WTC11 (cell line): ENCODE data around the gene FKBP14. TPM values are rescaled to one million over a fixed set of nuclear protein-coding genes. Genes with fewer than 3 reads are reported as not detected.

Experiments
- ATAC-seq: fragments of 200-7000 bp; cut with Tn5 transposase; 2 replicates; pipeline ENCODE4 v1.10.0; 2021; ENCODE audit warnings: mild to moderate bottlenecking, moderate library complexity
- CTCF ChIA-PET: fragments of 300-600 bp; sonication (Branson Sonifier 250); formaldehyde crosslinking; loops from one replicate; lab custom pipeline; 2021; ENCODE audit warnings: antibody characterized with exemption; lab: Charles Lee
- POLR2A ChIA-PET: fragments of 350-600 bp; sonication (Branson Sonifier 250); formaldehyde crosslinking; loops from one replicate; lab custom pipeline; 2021; ENCODE audit warnings: antibody characterized with exemption; lab: Charles Lee
- DNase-seq: peaks from one replicate; pipeline ENCODE4 v3.0.0; 2021; ENCODE audit warnings: low spot score
- H3K27ac Mint-ChIP-seq: 2 replicates; pipeline ENCODE4 v1.8.0; 2021; ENCODE audit warnings: mixed read lengths
- H3K27me3 Mint-ChIP-seq: 2 replicates; pipeline ENCODE4 v1.8.0; 2021; ENCODE audit warnings: low read depth, mild to moderate bottlenecking, moderate library complexity, mixed read lengths
- H3K36me3 Mint-ChIP-seq: 2 replicates; pipeline ENCODE4 v1.8.0; 2021; ENCODE audit warnings: mixed read lengths
- H3K4me1 Mint-ChIP-seq: 2 replicates; pipeline ENCODE4 v1.8.0; 2022; ENCODE audit warnings: mixed read lengths
- H3K4me3 Mint-ChIP-seq: 2 replicates; pipeline ENCODE4 v1.8.0; 2021; ENCODE audit warnings: mild to moderate bottlenecking, moderate library complexity, mixed read lengths
- H3K9me3 Mint-ChIP-seq: 2 replicates; pipeline ENCODE4 v1.8.0; 2021; ENCODE audit warnings: mixed read lengths
- CREB1 ChIP-seq: sonication (generic); formaldehyde crosslinking; IDR thresholded peaks from 2 replicates; pipeline ENCODE4 v1.8.0; 2023; ENCODE audit warnings: mild to moderate bottlenecking, missing genetic modification reagents
- GTF2I ChIP-seq: fragments of 250-450 bp; sonication (Bioruptor Pico); conservative IDR thresholded peaks from 2 replicates; pipeline ENCODE4 v1.4.0; 2021; ENCODE audit warnings: mild to moderate bottlenecking
- KAT7 ChIP-seq: sonication (generic); formaldehyde crosslinking; IDR thresholded peaks from 2 replicates; pipeline ENCODE4 v1.8.1; 2023; ENCODE audit warnings: missing genetic modification reagents, mild to moderate bottlenecking, borderline replicate concordance
- MXD4 ChIP-seq: fragments of 250-450 bp; sonication (Bioruptor Pico); IDR thresholded peaks from 2 replicates; pipeline ENCODE4 v1.8.0; 2021; ENCODE audit warnings: mild to moderate bottlenecking, moderate library complexity, borderline replicate concordance
- NR3C1 ChIP-seq: sonication (generic); formaldehyde crosslinking; conservative IDR thresholded peaks from 2 replicates; pipeline ENCODE4 v1.8.1; 2023; ENCODE audit warnings: low read depth, mild to moderate bottlenecking, missing genetic modification reagents
- RELA ChIP-seq: sonication (generic); formaldehyde crosslinking; IDR thresholded peaks from 2 replicates; pipeline ENCODE4 v1.8.1; 2022; ENCODE audit warnings: missing genetic modification reagents, mild to moderate bottlenecking, borderline replicate concordance
- SMAD4 ChIP-seq: sonication (generic); formaldehyde crosslinking; IDR thresholded peaks from 2 replicates; pipeline ENCODE4 v1.8.0; 2022; ENCODE audit warnings: mild to moderate bottlenecking, missing genetic modification reagents
- SOX15 ChIP-seq: fragments of 250-450 bp; sonication (Bioruptor Pico); IDR thresholded peaks from 2 replicates; pipeline ENCODE4 v1.9.0; 2021; ENCODE audit warnings: mild to moderate bottlenecking
- SP1 ChIP-seq: sonication (generic); formaldehyde crosslinking; conservative IDR thresholded peaks from 2 replicates; pipeline ENCODE4 v1.8.1; 2022; ENCODE audit warnings: missing genetic modification reagents
- TEAD4 ChIP-seq: sonication (generic); formaldehyde crosslinking; IDR thresholded peaks from 2 replicates; pipeline ENCODE4 v1.8.0; 2022; ENCODE audit warnings: mild to moderate bottlenecking, missing genetic modification reagents
- TP53 ChIP-seq: sonication (generic); formaldehyde crosslinking; IDR thresholded peaks from 2 replicates; pipeline ENCODE4 v1.8.1; 2023; ENCODE audit warnings: mild to moderate bottlenecking, missing genetic modification reagents
- ZNF121 ChIP-seq: sonication (generic); formaldehyde crosslinking; IDR thresholded peaks from 2 replicates; pipeline ENCODE4 v1.8.0; 2023; ENCODE audit warnings: missing genetic modification reagents
- ZNF317 ChIP-seq: sonication (generic); formaldehyde crosslinking; IDR thresholded peaks from 2 replicates; pipeline ENCODE4 v1.8.1; 2023; ENCODE audit warnings: low read depth, mild to moderate bottlenecking, moderate library complexity, missing genetic modification reagents, borderline replicate concordance
- ZNF671 ChIP-seq: fragments of 250-450 bp; sonication (Bioruptor Pico); IDR thresholded peaks from 2 replicates; pipeline ENCODE4 v1.8.0; 2021; ENCODE audit warnings: mild to moderate bottlenecking
- total RNA-seq: library from RNA; stranded (reverse); gene quantifications from 3 replicates; pipeline ENCODE4 v1.2.3, GENCODE V29; 2021
- TF ChIP-seq, protein P1 (sequence below): sonication (generic); formaldehyde crosslinking; IDR thresholded peaks from 2 replicates; pipeline ENCODE4 v1.8.1; 2023; ENCODE audit warnings: mild to moderate bottlenecking, missing genetic modification reagents, moderate library complexity
- TF ChIP-seq, protein P2 (sequence below): sonication (generic); formaldehyde crosslinking; IDR thresholded peaks from 2 replicates; pipeline ENCODE4 v1.8.1; 2023; ENCODE audit warnings: mild to moderate bottlenecking, missing genetic modification reagents
- TF ChIP-seq, protein P3 (sequence below): sonication (generic); formaldehyde crosslinking; IDR thresholded peaks from 2 replicates; pipeline ENCODE4 v1.8.1; 2023; ENCODE audit warnings: mild to moderate bottlenecking, missing genetic modification reagents, borderline replicate concordance
- TF ChIP-seq, protein P4 (sequence below): sonication (generic); formaldehyde crosslinking; conservative IDR thresholded peaks from 2 replicates; pipeline ENCODE4 v1.8.1; 2022; ENCODE audit warnings: mild to moderate bottlenecking, missing genetic modification reagents
- TF ChIP-seq, protein P5 (sequence below): sonication (generic); formaldehyde crosslinking; IDR thresholded peaks from 2 replicates; pipeline ENCODE4 v1.8.1; 2023; ENCODE audit warnings: mild to moderate bottlenecking, missing genetic modification reagents
- TF ChIP-seq, protein P6 (sequence below): sonication (generic); formaldehyde crosslinking; IDR thresholded peaks from 2 replicates; pipeline ENCODE4 v1.8.1; 2022; ENCODE audit warnings: mild to moderate bottlenecking, missing genetic modification reagents, moderate library complexity, borderline replicate concordance

FKBP14 gene
- total RNA-seq, 1 experiment from 2014 or later: 23.0 TPM

DNA sequence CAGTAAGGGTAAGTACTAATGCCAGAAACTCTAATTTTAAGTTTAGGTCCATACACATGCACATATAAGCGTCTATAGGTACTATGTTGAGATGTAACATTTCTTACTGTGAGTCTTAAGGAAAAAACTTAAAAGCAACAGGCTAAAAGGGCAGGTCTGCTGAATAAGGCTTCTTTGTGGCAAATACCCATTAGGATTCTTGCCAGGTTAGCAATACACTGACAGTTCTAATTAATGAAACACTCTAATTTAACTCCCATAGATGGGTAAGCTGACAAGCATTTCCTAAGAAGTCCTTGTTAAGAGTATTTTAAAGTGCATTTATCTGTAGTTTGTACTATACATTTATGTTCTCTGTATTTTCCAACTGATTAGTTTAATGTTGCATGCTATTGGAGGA, 50.9 kb downstream of the FKBP14 start:
- Mint-ChIP-seq H3K27ac (no peak overlapping the region), H3K9me3 (no peaks in the 10 kb centered on the region), H3K36me3 (no peaks in the 10 kb centered on the region), H3K4me1 (peaks cover 16% of the 10 kb centered on the region), H3K4me3 (no peak overlapping the region), H3K27me3 (no peaks in the 10 kb centered on the region)
- TF ChIP-seq TP53 (CRISPR knock-in tag): no peak
- no peak for TF ChIP-seq MXD4 (CRISPR knock-in tag)
- CTCF ChIA-PET: interaction anchor here (0.6 kb wide), 1 partner anchor 144 kb away, joined by 3 read pairs; no protein-coding TSS in a partner anchor
- DNase-seq (no peak), ATAC-seq (no peak)
- POLR2A ChIA-PET: no interaction called here

DNA sequence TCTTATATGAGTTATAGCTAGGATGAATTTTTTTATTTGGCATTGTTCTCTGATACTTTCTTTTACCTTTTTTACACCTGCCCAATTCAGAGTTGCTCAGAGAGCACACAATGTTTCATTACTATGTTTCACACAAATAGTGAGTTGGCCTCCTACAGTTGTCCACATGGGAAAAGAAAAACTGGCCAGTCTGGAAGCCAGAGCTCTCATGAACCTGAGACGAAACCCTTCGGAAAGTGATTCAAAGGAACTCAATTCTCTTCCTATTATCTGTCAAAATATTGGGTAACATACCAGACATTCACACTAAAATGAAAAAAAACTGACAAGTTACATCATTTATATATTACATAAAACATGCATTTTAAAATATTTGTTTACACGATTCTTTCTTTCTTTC, 52.2 kb downstream of the FKBP14 start:
- no peak for ATAC-seq
- ChIA-PET CTCF (no interaction called here), POLR2A (no interaction called here)
- Mint-ChIP-seq H3K4me1 (peaks cover 27% of the 10 kb centered on the region), H3K27ac (no peak overlapping the region), H3K9me3 (no peaks in the 10 kb centered on the region), H3K27me3 (no peaks in the 10 kb centered on the region), H3K4me3 (no peak overlapping the region)
- DNase-seq: no peak
- TF ChIP-seq, protein P1, sequence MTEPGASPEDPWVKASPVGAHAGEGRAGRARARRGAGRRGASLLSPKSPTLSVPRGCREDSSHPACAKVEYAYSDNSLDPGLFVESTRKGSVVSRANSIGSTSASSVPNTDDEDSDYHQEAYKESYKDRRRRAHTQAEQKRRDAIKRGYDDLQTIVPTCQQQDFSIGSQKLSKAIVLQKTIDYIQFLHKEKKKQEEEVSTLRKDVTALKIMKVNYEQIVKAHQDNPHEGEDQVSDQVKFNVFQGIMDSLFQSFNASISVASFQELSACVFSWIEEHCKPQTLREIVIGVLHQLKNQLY: no peak
- TF ChIP-seq GTF2I (CRISPR knock-in tag) (no peak), TEAD4 (CRISPR knock-in tag) (no peak), ZNF671 (CRISPR knock-in tag) (no peak), ZNF317 (CRISPR knock-in tag) (no peak), CREB1 (CRISPR knock-in tag) (no peak), SP1 (CRISPR knock-in tag) (no peak), KAT7 (CRISPR knock-in tag) (no peak), ZNF121 (CRISPR knock-in tag) (no peak), SMAD4 (CRISPR knock-in tag) (no peak)
- TF ChIP-seq, protein P2, sequence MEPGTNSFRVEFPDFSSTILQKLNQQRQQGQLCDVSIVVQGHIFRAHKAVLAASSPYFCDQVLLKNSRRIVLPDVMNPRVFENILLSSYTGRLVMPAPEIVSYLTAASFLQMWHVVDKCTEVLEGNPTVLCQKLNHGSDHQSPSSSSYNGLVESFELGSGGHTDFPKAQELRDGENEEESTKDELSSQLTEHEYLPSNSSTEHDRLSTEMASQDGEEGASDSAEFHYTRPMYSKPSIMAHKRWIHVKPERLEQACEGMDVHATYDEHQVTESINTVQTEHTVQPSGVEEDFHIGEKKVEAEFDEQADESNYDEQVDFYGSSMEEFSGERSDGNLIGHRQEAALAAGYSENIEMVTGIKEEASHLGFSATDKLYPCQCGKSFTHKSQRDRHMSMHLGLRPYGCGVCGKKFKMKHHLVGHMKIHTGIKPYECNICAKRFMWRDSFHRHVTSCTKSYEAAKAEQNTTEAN (CRISPR knock-in tag): no peak
- TF ChIP-seq, protein P3, sequence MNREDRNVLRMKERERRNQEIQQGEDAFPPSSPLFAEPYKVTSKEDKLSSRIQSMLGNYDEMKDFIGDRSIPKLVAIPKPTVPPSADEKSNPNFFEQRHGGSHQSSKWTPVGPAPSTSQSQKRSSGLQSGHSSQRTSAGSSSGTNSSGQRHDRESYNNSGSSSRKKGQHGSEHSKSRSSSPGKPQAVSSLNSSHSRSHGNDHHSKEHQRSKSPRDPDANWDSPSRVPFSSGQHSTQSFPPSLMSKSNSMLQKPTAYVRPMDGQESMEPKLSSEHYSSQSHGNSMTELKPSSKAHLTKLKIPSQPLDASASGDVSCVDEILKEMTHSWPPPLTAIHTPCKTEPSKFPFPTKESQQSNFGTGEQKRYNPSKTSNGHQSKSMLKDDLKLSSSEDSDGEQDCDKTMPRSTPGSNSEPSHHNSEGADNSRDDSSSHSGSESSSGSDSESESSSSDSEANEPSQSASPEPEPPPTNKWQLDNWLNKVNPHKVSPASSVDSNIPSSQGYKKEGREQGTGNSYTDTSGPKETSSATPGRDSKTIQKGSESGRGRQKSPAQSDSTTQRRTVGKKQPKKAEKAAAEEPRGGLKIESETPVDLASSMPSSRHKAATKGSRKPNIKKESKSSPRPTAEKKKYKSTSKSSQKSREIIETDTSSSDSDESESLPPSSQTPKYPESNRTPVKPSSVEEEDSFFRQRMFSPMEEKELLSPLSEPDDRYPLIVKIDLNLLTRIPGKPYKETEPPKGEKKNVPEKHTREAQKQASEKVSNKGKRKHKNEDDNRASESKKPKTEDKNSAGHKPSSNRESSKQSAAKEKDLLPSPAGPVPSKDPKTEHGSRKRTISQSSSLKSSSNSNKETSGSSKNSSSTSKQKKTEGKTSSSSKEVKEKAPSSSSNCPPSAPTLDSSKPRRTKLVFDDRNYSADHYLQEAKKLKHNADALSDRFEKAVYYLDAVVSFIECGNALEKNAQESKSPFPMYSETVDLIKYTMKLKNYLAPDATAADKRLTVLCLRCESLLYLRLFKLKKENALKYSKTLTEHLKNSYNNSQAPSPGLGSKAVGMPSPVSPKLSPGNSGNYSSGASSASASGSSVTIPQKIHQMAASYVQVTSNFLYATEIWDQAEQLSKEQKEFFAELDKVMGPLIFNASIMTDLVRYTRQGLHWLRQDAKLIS (CRISPR knock-in tag): no peak
- TF ChIP-seq, protein P4, sequence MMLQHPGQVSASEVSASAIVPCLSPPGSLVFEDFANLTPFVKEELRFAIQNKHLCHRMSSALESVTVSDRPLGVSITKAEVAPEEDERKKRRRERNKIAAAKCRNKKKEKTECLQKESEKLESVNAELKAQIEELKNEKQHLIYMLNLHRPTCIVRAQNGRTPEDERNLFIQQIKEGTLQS: no peak
- TF ChIP-seq, all 79 proteins: peak for 0
- no peaks in the 10 kb centered on the region for H3K36me3 Mint-ChIP-seq

DNA sequence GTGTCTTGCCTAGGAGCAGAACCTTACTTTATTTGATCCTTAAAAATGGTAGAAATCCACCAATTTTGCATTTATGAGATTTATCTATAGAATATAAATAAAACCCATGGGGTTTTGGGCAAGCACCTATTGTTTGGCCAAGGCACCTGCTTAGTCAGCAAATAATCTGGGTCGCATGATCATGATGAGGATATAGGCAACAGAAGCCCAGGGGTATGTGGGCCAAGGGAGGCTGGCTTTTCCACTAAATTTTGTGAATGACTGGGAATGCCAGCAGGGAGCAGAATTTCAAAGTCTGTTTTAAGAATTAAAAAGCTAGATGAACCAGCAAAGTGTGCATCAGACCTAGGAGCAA, 54.2 kb downstream of the FKBP14 start:
- ChIA-PET CTCF (no interaction called here), POLR2A (no interaction called here)
- Mint-ChIP-seq H3K36me3 (peaks cover 14% of the 10 kb centered on the region), H3K27ac (no peak overlapping the region), H3K27me3 (no peaks in the 10 kb centered on the region), H3K4me1 (peaks cover 20% of the 10 kb centered on the region), H3K9me3 (peaks cover 8% of the 10 kb centered on the region; the same call in 1 of the 2 replicates), H3K4me3 (no peak overlapping the region)
- DNase-seq (no peak), ATAC-seq (no peak)
- no peak for TF ChIP-seq NR3C1 (CRISPR knock-in tag)
- TF ChIP-seq, protein P5, sequence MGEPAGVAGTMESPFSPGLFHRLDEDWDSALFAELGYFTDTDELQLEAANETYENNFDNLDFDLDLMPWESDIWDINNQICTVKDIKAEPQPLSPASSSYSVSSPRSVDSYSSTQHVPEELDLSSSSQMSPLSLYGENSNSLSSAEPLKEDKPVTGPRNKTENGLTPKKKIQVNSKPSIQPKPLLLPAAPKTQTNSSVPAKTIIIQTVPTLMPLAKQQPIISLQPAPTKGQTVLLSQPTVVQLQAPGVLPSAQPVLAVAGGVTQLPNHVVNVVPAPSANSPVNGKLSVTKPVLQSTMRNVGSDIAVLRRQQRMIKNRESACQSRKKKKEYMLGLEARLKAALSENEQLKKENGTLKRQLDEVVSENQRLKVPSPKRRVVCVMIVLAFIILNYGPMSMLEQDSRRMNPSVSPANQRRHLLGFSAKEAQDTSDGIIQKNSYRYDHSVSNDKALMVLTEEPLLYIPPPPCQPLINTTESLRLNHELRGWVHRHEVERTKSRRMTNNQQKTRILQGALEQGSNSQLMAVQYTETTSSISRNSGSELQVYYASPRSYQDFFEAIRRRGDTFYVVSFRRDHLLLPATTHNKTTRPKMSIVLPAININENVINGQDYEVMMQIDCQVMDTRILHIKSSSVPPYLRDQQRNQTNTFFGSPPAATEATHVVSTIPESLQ (CRISPR knock-in tag): no peak
- TF ChIP-seq RELA (CRISPR knock-in tag): no peak
- no peak for TF ChIP-seq ZNF121 (CRISPR knock-in tag)
- no peak for TF ChIP-seq SOX15 (CRISPR knock-in tag)
- TF ChIP-seq, protein P6, sequence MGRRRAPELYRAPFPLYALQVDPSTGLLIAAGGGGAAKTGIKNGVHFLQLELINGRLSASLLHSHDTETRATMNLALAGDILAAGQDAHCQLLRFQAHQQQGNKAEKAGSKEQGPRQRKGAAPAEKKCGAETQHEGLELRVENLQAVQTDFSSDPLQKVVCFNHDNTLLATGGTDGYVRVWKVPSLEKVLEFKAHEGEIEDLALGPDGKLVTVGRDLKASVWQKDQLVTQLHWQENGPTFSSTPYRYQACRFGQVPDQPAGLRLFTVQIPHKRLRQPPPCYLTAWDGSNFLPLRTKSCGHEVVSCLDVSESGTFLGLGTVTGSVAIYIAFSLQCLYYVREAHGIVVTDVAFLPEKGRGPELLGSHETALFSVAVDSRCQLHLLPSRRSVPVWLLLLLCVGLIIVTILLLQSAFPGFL: no peak
